Measurements from ENCODE around the gene SHISA6. TPM values are rescaled to one million over a fixed set of nuclear protein-coding genes. Genes with fewer than 3 reads are reported as not detected.

The SHISA6 gene
- total RNA-seq, 1 donor from 2014 or later: 3.3 TPM

- H3K79me2 ChIP-seq (ENCODE audit: low read depth): no peaks in the 10 kb centered on the region
- H3K27ac Mint-ChIP-seq: no peak overlapping the region
- TF ChIP-seq EZH2 (IDR thresholded peaks at IDR 0.05) (no peak), EZH2phosphoT487 (IDR thresholded peaks at IDR 0.05) (peak; percentile 99), CTCF (IDR thresholded peaks at IDR 0.05) (no peak)
- peaks cover 74% of the 10 kb centered on the region for H3K27me3 Mint-ChIP-seq (ENCODE audit: insufficient read depth, low read depth)
- H3K9me3 ChIP-seq (ENCODE audit: low read depth): no peaks in the 10 kb centered on the region
- H3K36me3 Mint-ChIP-seq: no peaks in the 10 kb centered on the region
- no peaks in the 10 kb centered on the region for H3K36me3 ChIP-seq
- peaks cover 8% of the 10 kb centered on the region for H3K9me3 Mint-ChIP-seq
- peaks cover 49% of the 10 kb centered on the region for H3K27me3 ChIP-seq
- H2AFZ ChIP-seq (replicated peaks): no peak overlapping the region
- peak overlapping the region; percentile 61 for H3K4me2 ChIP-seq
- H3K4me3 Mint-ChIP-seq: peak overlapping the region; percentile 64
- peaks cover 19% of the 10 kb centered on the region for H4K20me1 ChIP-seq (ENCODE audit: low read depth)
- peaks cover 54% of the 10 kb centered on the region for H3K4me1 ChIP-seq
- peak overlapping the region; percentile 59 for H3K27ac ChIP-seq
- H3F3A ChIP-seq (ENCODE audit: low read depth): peaks cover 50% of the 10 kb centered on the region
- DNase-seq (ENCODE audit: low spot score): peak; percentile 89
- H3K4me3 ChIP-seq: no peak overlapping the region
- H3K4me1 Mint-ChIP-seq: peaks cover 44% of the 10 kb centered on the region
- H3K9ac ChIP-seq: no peak overlapping the region
Measured at GRCh38 chr17:11487469-11487868, 246.5 kb downstream of the SHISA6 start.

- H3K36me3 Mint-ChIP-seq: no peaks in the 10 kb centered on the region
- no peak overlapping the region for H3K9ac ChIP-seq
- H3K4me1 ChIP-seq: peaks cover 59% of the 10 kb centered on the region
- peaks cover 48% of the 10 kb centered on the region for H3K4me1 Mint-ChIP-seq
- peaks cover 75% of the 10 kb centered on the region for H3K27me3 Mint-ChIP-seq (ENCODE audit: insufficient read depth, low read depth)
- H3K79me2 ChIP-seq (ENCODE audit: low read depth): no peaks in the 10 kb centered on the region
- H3K9me3 Mint-ChIP-seq: peaks cover 8% of the 10 kb centered on the region
- TF ChIP-seq CTCF (IDR thresholded peaks at IDR 0.05) (no peak), EZH2 (IDR thresholded peaks at IDR 0.05) (no peak), EZH2phosphoT487 (IDR thresholded peaks at IDR 0.05) (no peak)
- no peak overlapping the region for H3K4me3 ChIP-seq
- no peak overlapping the region for H3K27ac ChIP-seq
- H3K27me3 ChIP-seq: peaks cover 49% of the 10 kb centered on the region
- peaks cover 21% of the 10 kb centered on the region for H4K20me1 ChIP-seq (ENCODE audit: low read depth)
- no peaks in the 10 kb centered on the region for H3K36me3 ChIP-seq
- H3F3A ChIP-seq (ENCODE audit: low read depth): peaks cover 57% of the 10 kb centered on the region
- no peak for DNase-seq (ENCODE audit: low spot score)
- peak overlapping the region; percentile 60 for H3K27ac Mint-ChIP-seq
- no peaks in the 10 kb centered on the region for H3K9me3 ChIP-seq (ENCODE audit: low read depth)
- no peak overlapping the region for H2AFZ ChIP-seq (replicated peaks)
- no peak overlapping the region for H3K4me3 Mint-ChIP-seq
- peak overlapping the region; percentile 61 for H3K4me2 ChIP-seq
Measured at GRCh38 chr17:11488407-11488806, 247.4 kb downstream of the SHISA6 start.

GRCh38 chr17:11490171-11490755 lies 249.2 kb downstream of the SHISA6 start:
- peaks cover 59% of the 10 kb centered on the region for H3K4me1 Mint-ChIP-seq
- peaks cover 31% of the 10 kb centered on the region for H4K20me1 ChIP-seq (ENCODE audit: low read depth)
- H3K27ac Mint-ChIP-seq: no peak overlapping the region
- TF ChIP-seq EZH2 (IDR thresholded peaks at IDR 0.05): no peak
- TF ChIP-seq EZH2phosphoT487 (IDR thresholded peaks at IDR 0.05): no peak
- no peak for TF ChIP-seq CTCF (IDR thresholded peaks at IDR 0.05)
- no peak overlapping the region for H2AFZ ChIP-seq (replicated peaks)
- peaks cover 45% of the 10 kb centered on the region for H3K27me3 ChIP-seq
- H3K4me1 ChIP-seq: peaks cover 77% of the 10 kb centered on the region
- H3F3A ChIP-seq (ENCODE audit: low read depth): peaks cover 70% of the 10 kb centered on the region
- H3K9me3 ChIP-seq (ENCODE audit: low read depth): no peaks in the 10 kb centered on the region
- peaks cover 77% of the 10 kb centered on the region for H3K27me3 Mint-ChIP-seq (ENCODE audit: insufficient read depth, low read depth)
- no peak overlapping the region for H3K9ac ChIP-seq
- DNase-seq (ENCODE audit: low spot score): peak; percentile 67
- H3K4me2 ChIP-seq: peak overlapping the region; percentile 67
- no peaks in the 10 kb centered on the region for H3K36me3 ChIP-seq
- H3K4me3 Mint-ChIP-seq: peak overlapping the region; percentile 6
- no peak overlapping the region for H3K4me3 ChIP-seq
- no peaks in the 10 kb centered on the region for H3K36me3 Mint-ChIP-seq
- H3K27ac ChIP-seq: peak overlapping the region; percentile 21
- H3K9me3 Mint-ChIP-seq: peaks cover 10% of the 10 kb centered on the region
- H3K79me2 ChIP-seq (ENCODE audit: low read depth): no peaks in the 10 kb centered on the region
